GM21423 (cell line): ENCODE measurements around the gene FBXL7.

ENCODE experiments used
- ATAC-seq: cut with Tn5 transposase; IDR thresholded peaks from one replicate; pipeline ENCODE4 v1.9.1; 2021; ENCODE audit warnings: mild to moderate bottlenecking, moderate library complexity; ENCODE audit not compliant: unreplicated experiment

Gene FBXL7

GRCh38 chr5:15646371-15646770 lies 146.4 kb downstream of the FBXL7 start:
- ATAC-seq = no peak

- no peak for ATAC-seq
Observed at GRCh38 chr5:15647251-15647650, 147.3 kb downstream of the FBXL7 start.

DNA sequence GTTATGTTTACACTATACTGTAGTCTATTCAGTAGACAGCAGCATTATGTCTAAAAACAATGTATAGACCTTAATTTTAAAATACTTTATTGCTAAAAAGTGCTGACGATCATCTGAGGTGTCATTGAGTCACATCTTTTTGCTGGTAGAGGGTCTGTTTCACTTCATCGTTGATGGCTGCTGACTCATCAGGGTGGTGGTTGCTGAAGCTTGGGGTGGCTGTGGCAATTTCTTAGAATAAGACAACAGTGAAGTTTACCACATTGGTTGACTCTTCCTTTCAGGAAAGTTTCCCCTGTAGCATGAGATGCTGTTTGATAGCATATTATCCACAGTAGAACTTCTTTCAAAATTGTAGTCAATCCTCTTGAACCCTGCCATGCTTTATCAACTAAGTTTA lies 150.3 kb downstream of the FBXL7 start:
- ATAC-seq = no peak

DNA sequence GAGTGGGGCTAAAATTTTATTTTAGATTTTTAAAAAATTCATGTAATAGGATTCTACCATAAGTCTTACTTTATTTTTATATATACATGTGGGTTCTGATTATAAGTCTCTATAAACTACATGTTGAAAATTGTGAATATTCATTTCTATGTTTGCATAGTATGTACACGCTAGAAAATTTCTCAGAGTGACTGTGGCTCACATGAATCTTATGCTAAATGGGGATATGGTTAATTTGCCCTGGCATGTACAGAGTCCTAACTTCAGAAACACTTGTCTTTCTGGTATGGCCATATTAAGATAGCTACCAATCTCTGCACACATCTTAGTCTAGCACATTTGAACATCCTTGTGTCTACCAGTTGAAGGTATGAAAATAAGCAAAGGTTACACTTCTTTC lies 154.8 kb downstream of the FBXL7 start:
- ATAC-seq = no peak

- no peak for ATAC-seq
Observed at GRCh38 chr5:15655683-15656082, 155.7 kb downstream of the FBXL7 start.

DNA sequence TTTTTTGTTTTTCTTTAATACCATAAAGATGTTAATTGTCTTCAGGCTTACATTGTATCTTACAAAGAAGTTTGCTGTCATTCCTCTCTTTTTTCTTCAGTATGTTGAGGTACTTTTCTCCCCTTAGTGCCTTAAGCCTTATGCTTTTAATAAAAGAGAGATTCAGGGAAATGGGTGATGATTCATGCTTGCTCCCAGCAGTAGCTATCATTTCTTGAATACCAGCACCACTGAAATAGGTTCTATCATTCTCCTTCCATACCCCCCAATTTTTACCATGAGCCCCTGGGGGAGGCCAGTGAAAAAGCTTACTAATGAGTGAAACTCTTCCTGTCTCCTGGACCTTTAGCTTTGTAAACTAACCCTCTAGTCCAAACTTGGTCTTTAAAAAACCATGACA lies 165.0 kb downstream of the FBXL7 start:
- ATAC-seq = no peak

- no peak for ATAC-seq
Observed at GRCh38 chr5:15669826-15670225, 169.8 kb downstream of the FBXL7 start.

DNA sequence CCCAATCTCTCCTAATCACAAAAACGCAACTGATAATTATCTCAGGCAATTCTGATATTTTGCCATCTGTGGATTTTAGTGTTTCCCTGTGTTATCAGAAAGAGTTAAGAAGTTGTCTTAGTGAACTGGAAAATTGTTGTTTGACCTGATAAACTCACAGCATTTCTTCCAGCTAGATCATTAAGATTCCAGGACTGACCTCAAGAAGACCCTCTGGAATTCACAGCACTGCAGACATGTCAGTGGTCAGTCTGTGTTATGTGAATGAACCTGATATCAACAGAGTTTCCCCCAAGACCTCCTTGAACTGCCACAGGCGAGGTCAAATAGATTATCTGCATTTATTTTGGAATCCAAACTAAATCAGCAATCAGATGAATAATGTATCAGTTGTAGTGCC lies 174.7 kb downstream of the FBXL7 start:
- no peak for ATAC-seq

DNA sequence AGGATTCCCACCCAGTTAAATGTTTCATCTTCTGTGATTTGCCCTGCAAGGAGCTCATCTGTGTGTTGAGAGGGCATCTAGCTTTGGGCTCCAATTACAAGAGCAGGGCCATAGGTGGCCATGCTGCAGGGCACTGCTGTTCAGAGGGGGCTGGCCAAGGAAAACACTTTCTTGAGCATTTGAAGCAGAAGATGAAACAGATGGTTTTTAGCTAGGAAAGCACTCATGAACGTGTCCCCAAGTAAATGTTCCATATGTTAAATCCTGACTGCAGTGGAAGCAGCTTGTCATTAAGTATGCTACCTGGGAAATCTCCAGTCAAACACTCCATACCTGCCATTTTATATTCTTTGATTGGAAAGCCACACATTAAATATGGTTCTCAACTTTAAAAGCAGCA lies 176.6 kb downstream of the FBXL7 start:
- no peak for ATAC-seq

GRCh38 chr5:15679161-15679560 lies 179.2 kb downstream of the FBXL7 start:
- no peak for ATAC-seq

- ATAC-seq = no peak
Observed at GRCh38 chr5:15680455-15680854, 180.5 kb downstream of the FBXL7 start.

- ATAC-seq = no peak
Observed at GRCh38 chr5:15682122-15682521, 182.1 kb downstream of the FBXL7 start.

GRCh38 chr5:15682566-15682965 lies 182.6 kb downstream of the FBXL7 start:
- ATAC-seq = no peak

- no peak for ATAC-seq
Observed at GRCh38 chr5:15683332-15683731, 183.4 kb downstream of the FBXL7 start.

GRCh38 chr5:15687401-15687800 lies 187.4 kb downstream of the FBXL7 start:
- ATAC-seq = no peak

GRCh38 chr5:15689836-15690235 lies 189.9 kb downstream of the FBXL7 start:
- ATAC-seq = no peak

DNA sequence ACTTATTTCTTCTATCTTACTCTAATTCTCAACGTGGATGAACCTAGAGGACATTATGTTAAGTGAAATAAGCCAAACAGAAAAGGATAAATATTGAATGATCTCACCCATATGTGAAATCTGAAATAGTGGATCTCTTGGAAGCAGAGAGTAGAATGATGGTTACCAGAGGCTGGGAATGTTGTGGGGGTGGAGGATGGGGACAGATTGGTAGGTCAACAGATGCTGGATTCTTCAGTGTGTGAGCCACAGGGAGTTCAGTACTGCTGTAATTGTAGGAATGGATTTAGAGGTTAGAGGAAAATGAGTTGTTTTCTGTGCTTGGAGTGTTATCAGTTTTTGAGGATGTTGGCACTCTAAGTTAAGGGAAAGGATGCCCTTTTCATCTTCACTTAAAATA lies 190.6 kb downstream of the FBXL7 start:
- ATAC-seq = no peak

DNA sequence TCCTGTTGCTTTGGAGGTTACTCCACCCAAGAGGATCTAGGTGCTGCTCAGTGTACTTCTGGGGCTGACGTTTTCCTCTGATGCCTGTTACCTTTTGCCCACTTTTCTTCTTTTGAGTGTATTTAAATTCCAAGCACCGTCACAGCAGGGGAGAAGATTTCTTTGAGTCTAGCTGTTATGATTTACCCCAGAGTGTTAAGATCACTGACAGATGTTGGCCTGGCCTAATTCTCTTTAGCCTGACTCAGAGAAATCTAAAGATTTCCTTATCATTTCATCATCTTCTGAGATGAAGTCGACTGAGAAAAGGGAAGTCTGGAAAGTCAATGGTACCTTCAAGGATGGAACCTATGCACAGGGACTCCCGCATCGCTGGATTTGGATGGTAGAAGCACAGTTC lies 191.5 kb downstream of the FBXL7 start:
- ATAC-seq = no peak

GRCh38 chr5:15692706-15693381 lies 192.9 kb downstream of the FBXL7 start:
- ATAC-seq = no peak

DNA sequence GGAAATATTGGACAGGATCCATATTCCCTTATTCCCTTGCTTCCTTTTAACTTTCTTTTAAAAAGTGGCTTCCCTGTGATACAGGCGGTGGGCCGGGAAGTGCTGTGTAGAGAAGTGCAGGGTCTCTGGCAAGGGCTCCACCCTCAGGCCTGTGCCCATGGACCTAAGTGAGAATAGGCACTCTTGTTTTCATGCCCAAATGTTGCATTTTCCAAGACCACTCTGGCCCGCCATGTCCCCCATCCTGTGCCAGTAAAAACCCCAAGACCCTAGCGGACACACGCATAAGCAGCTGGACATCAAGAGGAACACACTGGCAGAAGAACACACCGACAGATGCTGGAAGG lies 193.4 kb downstream of the FBXL7 start:
- no peak for ATAC-seq

- no peak for ATAC-seq
Observed at GRCh38 chr5:15693933-15694332, 194.0 kb downstream of the FBXL7 start.

- ATAC-seq = no peak
Observed at GRCh38 chr5:15694696-15695214, 194.8 kb downstream of the FBXL7 start.

DNA sequence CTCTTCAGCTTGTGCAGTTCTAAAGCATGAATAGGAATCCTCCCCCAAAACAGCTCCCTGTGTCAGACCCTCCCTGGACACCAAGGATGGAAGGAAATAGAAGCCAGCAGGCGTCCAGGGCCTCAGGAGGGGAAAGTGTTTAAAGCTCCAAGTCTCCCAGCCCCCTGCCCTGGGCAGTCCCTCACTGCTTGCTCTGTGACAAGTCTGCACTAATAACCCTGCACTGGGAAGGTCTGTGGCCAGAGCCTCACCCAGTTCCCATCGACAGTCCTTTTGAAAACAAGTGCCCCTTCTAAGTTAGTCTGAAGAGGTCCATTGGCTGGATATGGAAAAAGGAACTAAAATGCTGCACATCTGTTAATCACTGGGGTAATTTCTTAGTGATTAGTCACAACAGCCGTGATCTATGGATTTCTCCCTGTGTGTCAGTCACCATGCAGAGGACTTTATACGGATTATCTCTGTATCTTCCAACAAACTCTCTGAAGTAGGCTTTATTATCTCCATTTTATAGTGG lies 195.3 kb downstream of the FBXL7 start:
- ATAC-seq = no peak
